ENCODE data around the gene BICD2. TPM values are rescaled to one million over a fixed set of nuclear protein-coding genes. Genes with fewer than 3 reads are reported as not detected.
A peak's percentile ranks its signal among the peaks of the same experiment; 100 is the strongest.

BICD2 gene
- total RNA-seq, 1 donor from 2014 or later = 43.7 TPM

GRCh38 chr9:92764988-92765936 is 629 bp upstream of the BICD2 start:
- Mint-ChIP-seq H3K36me3 (ENCODE audit: unreplicated experiment) (no peaks in the 10 kb centered on the region), H3K27ac (ENCODE audit: unreplicated experiment) (peak overlapping the region; percentile 97), H3K27me3 (ENCODE audit: unreplicated experiment) (peaks cover 12% of the 10 kb centered on the region), H3K4me3 (ENCODE audit: unreplicated experiment) (peak overlapping the region; percentile 94), H3K4me1 (ENCODE audit: low read depth, unreplicated experiment) (peaks cover 32% of the 10 kb centered on the region), H3K9me3 (ENCODE audit: unreplicated experiment) (peaks cover 15% of the 10 kb centered on the region)
- peak; percentile 99 for TF ChIP-seq CTCF (IDR thresholded peaks at IDR 0.05; ENCODE audit: partially characterized antibody, unreplicated experiment)
- peak; percentile 95 for DNase-seq

DNA sequence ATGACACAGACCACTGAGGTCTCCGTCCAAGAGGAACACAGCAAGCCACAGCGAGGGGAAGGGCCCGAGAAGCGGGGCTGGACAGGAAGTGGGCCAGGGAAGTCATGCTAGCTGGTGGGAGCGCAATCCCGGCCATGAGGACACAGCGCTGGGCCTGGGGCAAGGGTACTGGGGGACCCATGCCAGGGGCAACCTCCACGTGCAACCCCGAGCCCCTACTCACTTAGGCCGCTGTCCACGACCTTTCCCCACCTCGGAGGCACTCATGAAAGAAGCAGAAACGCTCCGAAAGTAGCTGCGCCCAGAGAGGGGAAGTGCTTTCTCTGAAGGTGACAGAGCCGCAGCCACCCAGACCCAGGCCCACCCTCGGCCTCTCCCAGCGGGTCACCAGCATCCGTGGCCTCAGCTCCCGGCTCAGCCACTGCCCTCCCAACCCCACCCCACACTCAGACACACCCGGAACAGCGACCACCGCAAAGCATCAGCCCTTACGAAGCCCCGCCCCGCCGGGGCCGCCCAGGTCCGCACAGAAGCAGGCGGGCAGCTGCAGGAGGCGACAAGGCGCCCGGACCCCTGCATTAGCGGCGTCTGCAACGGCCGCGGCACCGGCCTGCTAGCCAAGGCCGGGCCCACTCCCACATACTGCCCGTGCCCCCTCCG is 782 bp downstream of the BICD2 start:
- TF ChIP-seq CTCF (IDR thresholded peaks at IDR 0.05; ENCODE audit: partially characterized antibody, unreplicated experiment) = no peak
- Mint-ChIP-seq H3K27me3 (ENCODE audit: unreplicated experiment) (peaks cover 12% of the 10 kb centered on the region), H3K36me3 (ENCODE audit: unreplicated experiment) (no peaks in the 10 kb centered on the region), H3K27ac (ENCODE audit: unreplicated experiment) (peak overlapping the region; percentile 76), H3K4me1 (ENCODE audit: low read depth, unreplicated experiment) (peaks cover 38% of the 10 kb centered on the region), H3K9me3 (ENCODE audit: unreplicated experiment) (peaks cover 15% of the 10 kb centered on the region), H3K4me3 (ENCODE audit: unreplicated experiment) (peak overlapping the region; percentile 92)
- peak; percentile 79 for DNase-seq

DNA sequence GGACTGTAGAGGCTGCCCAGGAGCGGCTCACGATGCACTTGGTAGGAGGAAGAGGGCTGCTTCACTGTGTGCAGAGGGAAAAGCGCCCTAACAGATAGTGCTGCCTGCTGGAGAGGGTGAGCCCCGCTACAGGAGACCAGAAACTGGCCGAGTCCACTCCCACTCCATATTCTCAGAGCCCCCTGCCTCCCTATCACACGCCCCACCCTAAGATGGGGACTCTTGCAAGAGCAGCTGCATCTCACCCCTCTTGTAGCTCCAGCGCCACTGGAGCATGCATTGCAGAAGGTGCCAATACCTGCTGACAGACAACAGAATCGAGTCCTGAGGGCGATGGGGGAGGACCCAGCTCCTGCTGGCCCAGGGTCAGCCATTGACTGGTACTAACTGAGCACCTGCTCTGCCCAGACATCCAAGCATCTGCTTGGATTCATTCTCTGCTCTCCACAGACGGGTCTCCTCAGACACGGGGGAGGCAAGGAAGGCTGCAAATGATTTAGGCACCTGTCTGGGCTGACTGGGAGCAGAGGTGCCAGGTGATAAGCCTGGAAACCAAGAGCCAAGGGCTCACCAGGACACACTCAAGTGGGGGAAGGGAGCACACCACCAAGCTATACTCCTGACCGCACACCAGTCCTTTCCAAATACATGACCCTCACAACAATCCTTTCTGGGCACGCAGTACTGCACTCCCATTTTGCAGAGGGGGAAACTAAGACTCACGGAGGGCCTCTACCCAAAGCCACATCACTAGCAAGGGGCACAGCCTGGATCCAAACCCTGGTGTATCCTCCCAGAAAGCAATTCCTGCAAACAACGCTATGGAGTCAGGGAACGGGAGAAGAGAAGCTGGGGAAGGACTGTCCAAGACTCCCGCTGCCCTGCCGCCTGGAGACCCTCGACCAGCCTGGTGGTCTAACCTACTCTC is 1.6 kb downstream of the BICD2 start:
- Mint-ChIP-seq H3K9me3 (ENCODE audit: unreplicated experiment) (peaks cover 15% of the 10 kb centered on the region), H3K36me3 (ENCODE audit: unreplicated experiment) (no peaks in the 10 kb centered on the region), H3K27ac (ENCODE audit: unreplicated experiment) (peak overlapping the region; percentile 76), H3K4me1 (ENCODE audit: low read depth, unreplicated experiment) (peaks cover 38% of the 10 kb centered on the region), H3K27me3 (ENCODE audit: unreplicated experiment) (peaks cover 12% of the 10 kb centered on the region), H3K4me3 (ENCODE audit: unreplicated experiment) (peak overlapping the region; percentile 92)
- TF ChIP-seq CTCF (IDR thresholded peaks at IDR 0.05; ENCODE audit: partially characterized antibody, unreplicated experiment) = no peak
- DNase-seq = no peak

DNA sequence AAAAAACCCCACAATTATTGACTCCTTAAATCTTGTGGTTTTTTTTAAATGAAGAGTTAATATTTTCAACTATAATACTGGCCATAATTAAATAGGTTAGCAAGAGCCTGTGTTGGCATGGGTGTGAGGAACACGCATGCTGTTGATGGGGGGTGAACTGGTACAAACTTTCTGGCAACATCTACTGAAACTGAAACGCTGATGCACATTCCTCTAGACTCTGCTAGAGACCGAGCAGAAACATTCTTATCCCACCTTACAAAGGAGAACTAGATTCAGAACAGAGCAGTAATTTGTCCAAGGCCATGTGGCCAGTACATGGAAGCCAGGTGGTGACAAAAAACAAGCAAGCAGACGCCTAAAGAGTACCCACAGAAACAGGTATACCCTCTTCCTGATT is 2.4 kb downstream of the BICD2 start:
- Mint-ChIP-seq H3K9me3 (ENCODE audit: unreplicated experiment) (peaks cover 15% of the 10 kb centered on the region), H3K4me1 (ENCODE audit: low read depth, unreplicated experiment) (peaks cover 38% of the 10 kb centered on the region), H3K27me3 (ENCODE audit: unreplicated experiment) (peaks cover 12% of the 10 kb centered on the region), H3K4me3 (ENCODE audit: unreplicated experiment) (peak overlapping the region; percentile 92), H3K36me3 (ENCODE audit: unreplicated experiment) (no peaks in the 10 kb centered on the region), H3K27ac (ENCODE audit: unreplicated experiment) (peak overlapping the region; percentile 23)
- DNase-seq = no peak
- no peak for TF ChIP-seq CTCF (IDR thresholded peaks at IDR 0.05; ENCODE audit: partially characterized antibody, unreplicated experiment)

All from glutamatergic neuron (in vitro differentiated cells).